ENCODE measurements around the gene CITED1. TPM values are rescaled to one million over a fixed set of nuclear protein-coding genes. Genes with fewer than 3 reads are reported as not detected.

The CITED1 gene
- total and polyA plus RNA-seq, 12 donors = 0.20 to 0.83 (median 0.53) TPM; not detected in 9

GRCh38 chrX:72258174-72258573, 47.5 kb downstream of the CITED1 start:
- Histone ChIP-seq H3K4me1 (no peaks in the 10 kb centered on the region), H3K27ac (no peak overlapping the region), H3K36me3 (no peaks in the 10 kb centered on the region), H3K4me3 (no peak overlapping the region), H3K27me3 (peaks cover 0 to 42% (median 0%) of the 10 kb centered on the region in 7 donors), H3K9me3 (no peaks in the 10 kb centered on the region)
- no peak for TF ChIP-seq CTCF (IDR thresholded peaks at IDR 0.05)
- ATAC-seq (no peak), DNase-seq (no peak)
- WGBS, 2 donors = 70 to 73% methylated on average over 7 of the region's 7 CpGs
- intact Hi-C loops (cut with DNase I) = no loop called here

DNA sequence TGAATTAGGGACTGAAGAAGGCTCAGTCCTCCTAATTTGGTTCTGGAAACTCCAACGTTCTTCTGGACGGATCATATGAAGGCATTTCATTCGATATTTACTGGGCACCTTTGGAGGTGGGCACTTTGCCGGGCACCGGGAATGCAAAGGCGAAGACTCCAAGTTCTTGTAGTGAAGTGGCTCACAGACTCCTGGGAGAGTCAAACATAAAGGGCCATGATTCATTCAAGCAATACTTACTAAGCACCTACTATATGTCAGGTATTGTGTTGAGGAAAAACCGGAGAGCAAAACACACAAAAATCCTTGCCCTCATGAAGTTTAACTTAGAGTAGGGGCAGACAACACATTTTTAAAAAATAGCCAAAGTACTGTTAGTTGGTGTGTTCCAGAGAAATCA, 49.9 kb downstream of the CITED1 start:
- DNase-seq (no peak), ATAC-seq (no peak)
- intact Hi-C loops (cut with DNase I) = no loop called here
- no peaks in the 10 kb centered on the region for H3K36me3 ChIP-seq
- no peak overlapping the region for H3K27ac ChIP-seq
- H3K4me1 ChIP-seq = no peaks in the 10 kb centered on the region
- TF ChIP-seq CTCF (IDR thresholded peaks at IDR 0.05) = no peak
- WGBS, 2 donors = 90 to 92% methylated on average over 7 of the region's 7 CpGs
- no peak overlapping the region for H3K4me3 ChIP-seq
- H3K27me3 ChIP-seq = peaks cover 0 to 59% (median 0%) of the 10 kb centered on the region in 7 donors
- no peaks in the 10 kb centered on the region for H3K9me3 ChIP-seq

DNA sequence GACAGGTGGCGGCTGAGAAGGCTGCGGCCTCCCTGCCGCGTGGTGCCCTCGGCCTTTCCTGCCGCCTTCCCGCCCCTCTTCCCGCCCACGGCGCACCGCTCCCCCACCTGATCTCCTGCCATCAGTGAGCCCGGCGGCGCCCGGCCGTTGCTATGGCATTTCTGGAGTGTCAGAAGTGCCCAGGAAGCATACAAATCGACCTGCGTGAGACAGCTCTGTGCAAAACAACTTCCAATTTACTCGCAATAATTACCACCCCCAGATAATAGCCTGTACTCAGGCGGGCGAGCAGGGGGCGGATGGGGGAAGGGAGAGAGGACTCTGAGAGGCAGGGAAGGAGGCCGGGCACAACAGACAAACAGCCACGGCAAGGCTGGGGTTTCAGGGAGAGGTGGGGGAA, 50.3 kb downstream of the CITED1 start:
- no peak for ATAC-seq
- Histone ChIP-seq H3K4me3 (no peak overlapping the region), H3K4me1 (no peaks in the 10 kb centered on the region), H3K27ac (no peak overlapping the region), H3K36me3 (no peaks in the 10 kb centered on the region), H3K27me3 (peaks cover 0 to 59% (median 0%) of the 10 kb centered on the region in 7 donors), H3K9me3 (no peaks in the 10 kb centered on the region)
- DNase-seq = no peak
- 28 to 41% methylated on average over 15 to 24 of the region's 24 CpGs for WGBS, 2 donors
- intact Hi-C loops (cut with DNase I) = no loop called here
- no peak for TF ChIP-seq CTCF (IDR thresholded peaks at IDR 0.05)

GRCh38 chrX:72254816-72255215, 50.9 kb downstream of the CITED1 start:
- DNase-seq = no peak

More at GRCh38 chrX:72254816-72255215, 50.9 kb downstream of the CITED1 start:
- Histone ChIP-seq H3K4me1 (no peaks in the 10 kb centered on the region), H3K36me3 (no peaks in the 10 kb centered on the region), H3K27ac (no peak overlapping the region), H3K9me3 (no peaks in the 10 kb centered on the region), H3K4me3 (no peak overlapping the region), H3K27me3 (peaks cover 0 to 59% (median 0%) of the 10 kb centered on the region in 7 donors)
- intact Hi-C loops (cut with DNase I) = no loop called here
- TF ChIP-seq CTCF (IDR thresholded peaks at IDR 0.05) = no peak
- ATAC-seq = no peak
- 23 to 25% methylated on average over 17 of the region's 17 CpGs for WGBS, 2 donors
